OCI-LY3 (cell line): ENCODE measurements around the gene P4HA2.
A peak's percentile ranks its signal among the peaks of the same experiment; 100 is the strongest.

ENCODE experiments used
- H2AFZ ChIP-seq: fragments of 200-600, 300-600 bp; shearing (Covaris generic); 2 replicates; pipeline ENCODE4 v1.6.0; 2014; ENCODE audit warnings: antibody characterized with exemption, low read depth, low read length
- H3K27ac ChIP-seq: fragments of 200-600, 300-600 bp; sonication (generic); 2 replicates; pipeline ENCODE4 v1.5.1; 2014; ENCODE audit warnings: mild to moderate bottlenecking, low read length, moderate library complexity, mixed read lengths
- H3K27me3 ChIP-seq: fragments of 200-600, 300-600 bp; sonication (generic); 2 replicates; pipeline ENCODE4 v1.6.1; 2014; ENCODE audit warnings: low read depth, low read length, mixed read lengths
- H3K36me3 ChIP-seq: fragments of 200-600, 300-600 bp; sonication (generic); replicated peaks from 2 replicates; pipeline ENCODE3; 2014; ENCODE audit warnings: low read depth, low read length, mixed read lengths
- H3K4me1 ChIP-seq: fragments of 300-600, 200-600 bp; sonication (generic); 2 replicates; pipeline ENCODE4 v1.6.1; 2014; ENCODE audit warnings: low read length, mixed read lengths
- H3K4me2 ChIP-seq: fragments of 200-600, 300-600 bp; sonication (generic); 2 replicates; pipeline ENCODE4 v1.6.1; 2014; ENCODE audit warnings: low read length, mixed read lengths
- H3K4me3 ChIP-seq: fragments of 300-600, 200-600 bp; sonication (generic); 2 replicates; pipeline ENCODE4 v1.5.1; 2014; ENCODE audit warnings: antibody characterized with exemption, mild to moderate bottlenecking, low read length, moderate library complexity
- H3K79me2 ChIP-seq: fragments of 300-600, 200-600 bp; shearing (Covaris generic); 2 replicates; pipeline ENCODE4 v1.6.1; 2014; ENCODE audit warnings: mild to moderate bottlenecking, low read length, mixed read lengths
- H3K9ac ChIP-seq: fragments of 300-600, 200-600 bp; shearing (Covaris generic); 2 replicates; pipeline ENCODE4 v1.6.0; 2014; ENCODE audit warnings: mild to moderate bottlenecking, low read length, moderate library complexity
- H3K9me3 ChIP-seq: fragments of 200-600, 300-600 bp; shearing (Covaris generic); 2 replicates; pipeline ENCODE4 v1.6.1; 2014; ENCODE audit warnings: low read length, mixed read lengths; ENCODE audit not compliant: insufficient read depth
- H4K20me1 ChIP-seq: fragments of 200-600, 300-600 bp; sonication (generic); 2 replicates; pipeline ENCODE4 v1.6.1; 2016; ENCODE audit warnings: low read length, mixed read lengths; ENCODE audit not compliant: insufficient read depth
- EZH2phosphoT487 ChIP-seq: fragments of 200-600 bp; shearing (Covaris generic); IDR thresholded peaks from 2 replicates; pipeline ENCODE4 v1.6.1; 2018; ENCODE audit warnings: antibody characterized with exemption, mixed run types, low read depth
- TF ChIP-seq, protein P1 (sequence below): fragments of 200-600, 300-600 bp; sonication (generic); IDR thresholded peaks from 2 replicates; pipeline ENCODE4 v1.5.1; 2014; ENCODE audit warnings: antibody characterized with exemption, low read length, low read depth

P4HA2 gene

DNA sequence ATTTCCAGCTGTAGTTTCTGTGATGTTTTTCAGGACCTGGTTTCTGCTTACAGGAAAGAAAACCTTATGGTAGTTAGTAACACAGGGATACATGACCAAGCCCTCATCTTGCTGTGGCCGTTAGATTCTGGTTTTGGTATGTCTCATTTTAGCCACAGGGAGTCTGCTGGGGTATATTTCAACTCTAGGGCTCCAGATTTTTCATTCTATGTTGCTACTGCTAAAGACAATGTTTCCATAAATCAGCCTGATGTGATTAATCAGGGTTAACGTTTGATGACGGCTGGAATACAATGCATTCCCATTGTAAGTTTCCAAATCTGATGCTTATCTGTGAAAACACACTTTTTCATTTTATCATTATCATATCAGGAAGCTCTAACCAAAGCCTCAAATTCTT, 48.2 kb downstream of the P4HA2 start:
- Histone ChIP-seq H2AFZ (no peak overlapping the region), H3K27me3 (no peaks in the 10 kb centered on the region), H3K4me3 (no peak overlapping the region), H3K27ac (no peak overlapping the region), H3K36me3 (no peaks in the 10 kb centered on the region), H4K20me1 (no peaks in the 10 kb centered on the region), H3K9me3 (no peaks in the 10 kb centered on the region), H3K4me1 (peaks cover 31% of the 10 kb centered on the region), H3K4me2 (no peak overlapping the region; the same call in 1 of the 2 replicates), H3K9ac (no peak overlapping the region), H3K79me2 (no peaks in the 10 kb centered on the region)
- TF ChIP-seq, protein P1, sequence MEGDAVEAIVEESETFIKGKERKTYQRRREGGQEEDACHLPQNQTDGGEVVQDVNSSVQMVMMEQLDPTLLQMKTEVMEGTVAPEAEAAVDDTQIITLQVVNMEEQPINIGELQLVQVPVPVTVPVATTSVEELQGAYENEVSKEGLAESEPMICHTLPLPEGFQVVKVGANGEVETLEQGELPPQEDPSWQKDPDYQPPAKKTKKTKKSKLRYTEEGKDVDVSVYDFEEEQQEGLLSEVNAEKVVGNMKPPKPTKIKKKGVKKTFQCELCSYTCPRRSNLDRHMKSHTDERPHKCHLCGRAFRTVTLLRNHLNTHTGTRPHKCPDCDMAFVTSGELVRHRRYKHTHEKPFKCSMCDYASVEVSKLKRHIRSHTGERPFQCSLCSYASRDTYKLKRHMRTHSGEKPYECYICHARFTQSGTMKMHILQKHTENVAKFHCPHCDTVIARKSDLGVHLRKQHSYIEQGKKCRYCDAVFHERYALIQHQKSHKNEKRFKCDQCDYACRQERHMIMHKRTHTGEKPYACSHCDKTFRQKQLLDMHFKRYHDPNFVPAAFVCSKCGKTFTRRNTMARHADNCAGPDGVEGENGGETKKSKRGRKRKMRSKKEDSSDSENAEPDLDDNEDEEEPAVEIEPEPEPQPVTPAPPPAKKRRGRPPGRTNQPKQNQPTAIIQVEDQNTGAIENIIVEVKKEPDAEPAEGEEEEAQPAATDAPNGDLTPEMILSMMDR: no peak
- TF ChIP-seq EZH2phosphoT487: no peak

DNA sequence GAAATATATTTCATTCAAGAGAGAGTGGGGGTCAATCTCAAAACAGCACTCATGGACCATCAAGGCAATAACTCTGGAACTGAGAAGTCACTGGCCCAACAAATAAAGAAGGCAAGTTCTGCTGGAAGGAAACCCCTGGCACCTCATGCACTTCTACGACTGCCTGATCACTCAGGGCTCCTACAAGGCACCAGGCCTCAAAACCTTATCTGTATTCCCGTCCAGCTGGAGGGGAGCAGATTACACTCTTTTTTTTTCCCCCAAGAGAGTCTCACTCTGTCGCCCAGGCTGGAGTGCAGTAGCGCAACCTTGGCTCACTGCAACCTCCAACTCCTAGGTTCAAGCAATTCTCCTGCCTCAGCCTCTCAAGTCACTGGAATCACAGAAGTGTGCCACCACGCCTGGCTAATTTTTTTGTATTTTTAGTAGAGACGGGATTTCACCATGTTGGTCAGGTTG, 49.9 kb downstream of the P4HA2 start:
- Histone ChIP-seq H3K4me1 (peaks cover 31% of the 10 kb centered on the region), H4K20me1 (no peaks in the 10 kb centered on the region), H3K4me2 (no peak overlapping the region), H3K27me3 (peaks cover 3% of the 10 kb centered on the region; the same call in 1 of the 2 replicates), H3K27ac (no peak overlapping the region), H3K36me3 (no peaks in the 10 kb centered on the region), H3K79me2 (no peaks in the 10 kb centered on the region), H3K9ac (no peak overlapping the region), H3K4me3 (no peak overlapping the region), H3K9me3 (no peaks in the 10 kb centered on the region), H2AFZ (no peak overlapping the region)
- TF ChIP-seq EZH2phosphoT487: no peak
- TF ChIP-seq, protein P1: no peak

DNA sequence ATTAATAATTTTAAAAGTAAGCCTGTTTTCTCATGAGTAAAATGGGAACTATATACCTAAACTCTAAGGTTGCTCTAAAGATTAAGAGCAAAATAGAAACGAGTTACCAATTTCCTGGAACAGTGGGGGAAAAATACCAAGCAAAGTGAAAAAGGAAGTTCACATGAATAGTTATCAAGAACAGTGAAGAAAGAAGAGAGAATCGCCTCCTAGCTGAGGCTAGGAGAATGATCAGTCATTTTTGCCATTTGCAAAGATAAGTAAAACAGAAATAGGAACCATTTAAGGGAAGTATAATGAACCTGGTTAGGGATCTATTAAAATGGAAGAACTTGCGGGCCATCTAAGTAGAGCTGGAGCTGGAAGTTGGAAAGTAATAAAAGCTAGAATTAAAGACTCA, 50.7 kb downstream of the P4HA2 start:
- Histone ChIP-seq H3K9ac (no peak overlapping the region), H3K79me2 (no peaks in the 10 kb centered on the region), H4K20me1 (no peaks in the 10 kb centered on the region), H2AFZ (no peak overlapping the region), H3K4me3 (peak overlapping the region; percentile 40), H3K27ac (peak overlapping the region; percentile 19; the same call in 1 of the 2 replicates), H3K4me2 (peak overlapping the region; percentile 64), H3K36me3 (no peaks in the 10 kb centered on the region), H3K27me3 (peaks cover 3% of the 10 kb centered on the region; the same call in 1 of the 2 replicates), H3K4me1 (peaks cover 31% of the 10 kb centered on the region), H3K9me3 (no peaks in the 10 kb centered on the region)
- TF ChIP-seq EZH2phosphoT487: no peak
- TF ChIP-seq, protein P1: peak; percentile 42

DNA sequence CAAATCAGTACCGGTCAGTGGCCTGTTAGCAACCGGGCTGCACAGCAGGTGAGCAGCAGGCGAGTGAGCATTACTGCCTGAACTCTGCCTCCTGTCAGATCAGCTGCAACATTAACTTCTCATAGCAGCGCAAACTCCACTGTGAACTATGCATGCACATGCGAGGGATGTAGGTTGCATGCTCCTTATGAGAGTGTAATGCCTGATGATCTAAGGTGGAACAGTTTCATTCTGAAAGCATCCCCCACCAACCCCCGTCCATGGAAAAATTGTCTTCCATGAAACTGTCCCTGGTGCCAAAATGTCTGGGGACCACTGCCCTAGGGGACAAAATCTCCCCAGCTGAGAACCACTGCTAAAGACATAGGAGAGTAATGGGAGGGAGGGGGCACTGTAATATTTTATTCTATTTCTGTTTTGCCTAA, 51.1 kb downstream of the P4HA2 start:
- no peaks in the 10 kb centered on the region for H3K79me2 ChIP-seq
- peak overlapping the region; percentile 8; the same call in 1 of the 2 replicates for H2AFZ ChIP-seq
- peak overlapping the region; percentile 64 for H3K4me2 ChIP-seq
- H3K27me3 ChIP-seq: peaks cover 3% of the 10 kb centered on the region; the same call in 1 of the 2 replicates
- peak overlapping the region; percentile 40 for H3K4me3 ChIP-seq
- no peaks in the 10 kb centered on the region for H4K20me1 ChIP-seq
- no peaks in the 10 kb centered on the region for H3K36me3 ChIP-seq
- H3K9me3 ChIP-seq: no peaks in the 10 kb centered on the region
- no peak for TF ChIP-seq EZH2phosphoT487
- TF ChIP-seq, protein P1: no peak
- no peak overlapping the region for H3K9ac ChIP-seq
- H3K27ac ChIP-seq: peak overlapping the region; percentile 19; the same call in 1 of the 2 replicates
- peaks cover 31% of the 10 kb centered on the region for H3K4me1 ChIP-seq
